Measurements from ENCODE around the gene EGFL7. TPM values are rescaled to one million over a fixed set of nuclear protein-coding genes. Genes with fewer than 3 reads are reported as not detected.

The EGFL7 gene
- total RNA-seq, 1 donor from 2014 or later, result 272 TPM

DNA sequence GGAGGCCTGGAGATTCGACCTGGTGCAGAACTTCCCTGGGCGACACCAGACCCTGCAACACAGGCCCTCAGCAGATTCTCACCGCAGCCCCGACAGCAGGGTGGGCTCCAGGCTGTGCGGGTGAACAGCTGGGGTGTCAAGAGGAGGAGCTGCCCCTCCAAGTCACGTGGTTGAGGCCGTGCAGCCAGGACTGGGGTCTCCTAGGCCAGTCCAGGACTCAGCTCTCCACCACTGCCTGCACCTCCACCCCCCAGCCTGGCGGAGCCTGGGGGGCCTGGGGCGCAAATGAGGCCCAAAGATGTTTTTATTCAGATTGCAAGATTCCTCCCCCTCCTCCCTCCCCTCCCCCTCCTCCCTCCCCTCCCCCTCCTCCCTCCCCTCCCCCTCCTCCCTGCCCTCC, 33.8 kb downstream of the EGFL7 start:
- no peaks in the 10 kb centered on the region for H3K36me3 ChIP-seq
- peaks cover 23% of the 10 kb centered on the region for H3K4me1 ChIP-seq
- no peak for TF ChIP-seq POLR2AphosphoS5 (IDR thresholded peaks at IDR 0.05; ENCODE audit: insufficient read depth in 1 of 2, low read depth in 1 of 2)
- TF ChIP-seq POLR2A (IDR thresholded peaks at IDR 0.05), result no peak
- TF ChIP-seq, protein P1, sequence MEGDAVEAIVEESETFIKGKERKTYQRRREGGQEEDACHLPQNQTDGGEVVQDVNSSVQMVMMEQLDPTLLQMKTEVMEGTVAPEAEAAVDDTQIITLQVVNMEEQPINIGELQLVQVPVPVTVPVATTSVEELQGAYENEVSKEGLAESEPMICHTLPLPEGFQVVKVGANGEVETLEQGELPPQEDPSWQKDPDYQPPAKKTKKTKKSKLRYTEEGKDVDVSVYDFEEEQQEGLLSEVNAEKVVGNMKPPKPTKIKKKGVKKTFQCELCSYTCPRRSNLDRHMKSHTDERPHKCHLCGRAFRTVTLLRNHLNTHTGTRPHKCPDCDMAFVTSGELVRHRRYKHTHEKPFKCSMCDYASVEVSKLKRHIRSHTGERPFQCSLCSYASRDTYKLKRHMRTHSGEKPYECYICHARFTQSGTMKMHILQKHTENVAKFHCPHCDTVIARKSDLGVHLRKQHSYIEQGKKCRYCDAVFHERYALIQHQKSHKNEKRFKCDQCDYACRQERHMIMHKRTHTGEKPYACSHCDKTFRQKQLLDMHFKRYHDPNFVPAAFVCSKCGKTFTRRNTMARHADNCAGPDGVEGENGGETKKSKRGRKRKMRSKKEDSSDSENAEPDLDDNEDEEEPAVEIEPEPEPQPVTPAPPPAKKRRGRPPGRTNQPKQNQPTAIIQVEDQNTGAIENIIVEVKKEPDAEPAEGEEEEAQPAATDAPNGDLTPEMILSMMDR (IDR thresholded peaks at IDR 0.05), result no peak
- H3K27me3 ChIP-seq, result no peaks in the 10 kb centered on the region
- H3K27ac ChIP-seq, result no peak overlapping the region
- no peak for DNase-seq (ENCODE audit: extremely low spot score in 2 of 2)
- no peak overlapping the region for H3K4me3 ChIP-seq
- H3K9me3 ChIP-seq, result no peaks in the 10 kb centered on the region
- intact Hi-C loops (cut with DNase I), result no loop called here

DNA sequence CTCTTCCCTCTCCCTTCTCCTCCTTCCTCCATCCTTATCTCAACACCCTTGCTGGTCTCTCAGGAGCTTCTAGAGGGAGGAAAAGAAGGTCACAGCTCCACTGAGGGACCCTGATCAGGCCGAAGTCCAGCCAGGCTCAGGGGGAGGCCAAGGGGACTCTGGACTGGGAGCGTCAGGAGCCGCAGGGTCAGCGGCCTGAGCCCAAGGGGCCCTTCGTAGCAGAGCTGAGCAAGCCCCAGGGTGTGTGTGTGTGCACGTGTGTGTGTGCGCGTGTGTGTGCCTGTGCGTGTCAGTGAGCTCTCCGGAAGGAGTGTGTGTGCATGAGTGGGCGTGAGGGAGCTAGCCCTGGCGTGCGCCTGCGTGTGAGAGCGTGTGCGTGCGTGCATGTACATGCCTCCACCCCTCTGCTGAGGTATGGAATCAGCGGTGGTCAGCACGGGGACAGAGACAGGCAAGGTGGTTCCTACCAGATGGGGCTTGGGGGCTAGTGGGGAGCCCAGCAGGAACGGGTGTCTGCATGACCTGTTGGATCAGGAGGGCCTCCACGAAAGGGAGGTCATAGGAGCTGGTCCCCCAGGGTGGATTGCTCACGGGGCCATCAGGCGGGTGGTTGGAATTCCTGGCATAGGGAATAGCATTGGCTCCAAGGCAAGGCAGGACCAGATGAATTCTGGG, 34.6 kb downstream of the EGFL7 start:
- Histone ChIP-seq H3K4me3 (no peak overlapping the region), H3K27ac (no peak overlapping the region), H3K36me3 (no peaks in the 10 kb centered on the region), H3K4me1 (peaks cover 23% of the 10 kb centered on the region), H3K27me3 (no peaks in the 10 kb centered on the region), H3K9me3 (no peaks in the 10 kb centered on the region)
- DNase-seq (ENCODE audit: extremely low spot score in 2 of 2), result no peak
- TF ChIP-seq POLR2A (IDR thresholded peaks at IDR 0.05) (no peak), POLR2AphosphoS5 (IDR thresholded peaks at IDR 0.05; ENCODE audit: insufficient read depth in 1 of 2, low read depth in 1 of 2) (no peak)
- TF ChIP-seq, protein P1 (IDR thresholded peaks at IDR 0.05), result no peak
- intact Hi-C loops (cut with DNase I), result no loop called here

DNA sequence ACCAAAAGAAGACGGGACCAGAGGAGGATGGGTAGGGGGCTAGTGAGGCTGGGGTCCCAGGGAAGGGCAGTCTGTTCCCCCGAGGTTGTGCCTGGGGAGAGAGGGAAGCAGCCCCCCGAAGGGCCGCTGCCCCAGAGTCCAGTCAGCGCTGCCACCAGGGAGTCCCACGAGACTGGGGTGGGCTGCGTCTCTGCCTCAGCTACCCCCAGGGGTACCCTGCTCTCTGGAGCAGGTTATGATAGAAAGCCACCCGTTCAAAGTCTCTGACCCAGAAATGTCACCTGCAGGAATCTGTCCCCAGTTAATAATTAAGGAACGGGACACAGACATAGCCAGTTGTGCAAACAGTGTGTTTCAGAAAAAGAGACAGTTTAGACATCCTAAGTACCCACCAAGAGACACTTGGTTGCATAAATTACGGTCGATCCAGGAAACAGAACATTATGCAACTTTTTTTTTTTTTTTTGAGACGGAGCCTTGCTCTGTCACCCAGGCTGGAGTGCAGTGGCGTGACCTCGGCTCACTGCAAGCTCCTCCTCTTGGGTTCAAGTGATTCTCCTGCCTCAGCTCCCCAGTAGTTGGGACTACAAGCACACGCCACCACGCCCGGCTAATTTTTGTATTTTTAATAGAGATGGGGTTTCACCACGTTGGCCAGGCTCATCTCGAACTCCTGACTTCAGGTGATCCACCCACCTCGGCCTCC, 35.3 kb downstream of the EGFL7 start:
- no peak overlapping the region for H3K27ac ChIP-seq
- DNase-seq (ENCODE audit: extremely low spot score in 2 of 2), result no peak
- TF ChIP-seq, protein P1 (IDR thresholded peaks at IDR 0.05), result no peak
- TF ChIP-seq POLR2AphosphoS5 (IDR thresholded peaks at IDR 0.05; ENCODE audit: insufficient read depth in 1 of 2, low read depth in 1 of 2) (no peak), POLR2A (IDR thresholded peaks at IDR 0.05) (no peak)
- H3K36me3 ChIP-seq, result no peaks in the 10 kb centered on the region
- no peak overlapping the region for H3K4me3 ChIP-seq
- H3K4me1 ChIP-seq, result peaks cover 23% of the 10 kb centered on the region
- H3K27me3 ChIP-seq, result no peaks in the 10 kb centered on the region
- no peaks in the 10 kb centered on the region for H3K9me3 ChIP-seq
- intact Hi-C loops (cut with DNase I), result no loop called here

DNA sequence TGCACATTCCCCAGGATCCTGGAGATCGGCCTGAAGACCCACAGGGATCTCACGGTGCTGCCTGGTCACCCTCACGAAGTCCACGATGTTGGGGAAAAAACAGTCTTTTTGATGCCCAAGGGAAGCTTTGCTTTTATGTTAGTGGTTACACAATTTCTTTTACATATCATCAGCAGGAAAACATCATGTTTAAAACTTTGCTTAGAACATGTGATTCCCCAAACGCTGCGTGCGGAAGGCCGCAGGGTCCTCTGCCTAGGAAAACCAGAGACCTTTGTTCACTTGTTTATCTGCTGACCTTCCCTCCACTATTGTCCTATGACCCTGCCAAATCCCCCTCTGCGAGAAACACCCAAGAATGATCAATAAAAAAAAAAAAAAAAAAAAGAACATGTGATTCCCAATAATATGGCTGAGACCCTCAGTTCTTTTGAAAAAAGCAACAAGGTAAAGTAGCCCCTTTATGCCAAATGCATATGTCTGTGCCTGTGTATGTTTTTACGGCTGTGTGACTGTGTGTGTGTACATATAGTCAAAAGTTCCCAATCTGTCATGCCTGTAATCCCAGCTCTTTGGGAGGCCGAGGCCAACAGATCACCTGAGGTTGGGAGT, 36.0 kb downstream of the EGFL7 start:
- Histone ChIP-seq H3K27ac (no peak overlapping the region), H3K9me3 (no peaks in the 10 kb centered on the region), H3K36me3 (no peaks in the 10 kb centered on the region), H3K27me3 (no peaks in the 10 kb centered on the region), H3K4me1 (peaks cover 15% of the 10 kb centered on the region), H3K4me3 (no peak overlapping the region)
- DNase-seq (ENCODE audit: extremely low spot score in 2 of 2), result no peak
- intact Hi-C loops (cut with DNase I), result no loop called here
- TF ChIP-seq POLR2A (IDR thresholded peaks at IDR 0.05) (no peak), POLR2AphosphoS5 (IDR thresholded peaks at IDR 0.05; ENCODE audit: insufficient read depth in 1 of 2, low read depth in 1 of 2) (no peak)
- TF ChIP-seq, protein P1 (IDR thresholded peaks at IDR 0.05), result no peak

Measured in vagina (tissue), 2 donors.